Measurements from ENCODE around the gene SNHG17. TPM values are rescaled to one million over a fixed set of nuclear protein-coding genes. Genes with fewer than 3 reads are reported as not detected.

Gene SNHG17
- total RNA-seq, result 100 to 1,000 TPM; 154 to 159 TPM

DNA sequence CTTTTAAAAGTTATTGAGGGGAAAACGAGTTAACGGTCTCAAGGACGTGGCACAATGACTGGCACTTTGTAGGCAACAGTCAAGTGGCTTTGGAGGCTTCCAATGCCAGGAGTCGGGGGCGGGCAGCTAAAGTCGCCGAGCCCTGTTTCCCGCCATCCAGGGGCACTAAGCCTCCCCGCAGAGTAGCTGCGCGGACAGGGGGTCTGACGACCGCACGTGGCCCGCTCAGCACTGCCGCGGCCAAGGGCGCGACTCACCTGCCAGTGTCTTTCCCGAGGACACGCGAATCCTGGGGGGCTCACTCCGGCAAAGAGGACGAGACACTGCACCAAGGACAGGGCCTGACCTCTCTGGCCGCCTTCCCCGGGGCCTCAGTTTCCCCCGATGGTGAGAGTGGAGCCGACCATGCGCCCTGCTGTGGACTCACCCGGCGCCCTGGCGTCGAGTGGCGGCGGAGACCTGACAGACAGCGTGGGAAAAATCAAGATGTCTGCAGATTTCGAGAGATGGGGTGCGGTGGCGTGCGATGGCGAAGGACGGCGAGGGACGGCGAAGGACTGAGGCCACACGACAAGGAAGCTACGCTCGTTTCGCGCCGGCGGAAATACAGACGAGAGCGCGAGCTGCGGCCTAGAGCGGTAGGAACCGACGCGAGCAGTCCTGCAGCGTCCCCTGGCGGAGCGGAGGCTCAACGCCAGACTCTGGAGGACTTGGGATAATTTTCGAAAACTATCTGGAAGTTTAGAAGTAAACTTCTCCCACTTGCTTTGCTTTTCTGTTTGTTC is at the start of gene SNHG17:
SNHG17 (minus strand) TSS at position 559 of the 785 bp plus-strand sequence.
- CTCF ChIA-PET, result interaction anchor here (1.2 to 4.5 kb wide), 7 partner anchors 10 to 398 kb away, joined by 3 to 101 read pairs (median 10); partner anchors contain the start of gene RALGAPB

GRCh38 chr20:38479596-38479995 is 44.5 kb upstream of the SNHG17 start:
- Mint-ChIP-seq H3K9me3 (no peaks in the 10 kb centered on the region), H3K4me1 (ENCODE audit: low read depth) (peaks cover 43% of the 10 kb centered on the region), H3K27ac (no peak overlapping the region), H3K4me3 (no peak overlapping the region), H3K36me3 (ENCODE audit: low read depth) (peaks cover 11% of the 10 kb centered on the region), H3K27me3 (no peaks in the 10 kb centered on the region)
- TF ChIP-seq CTCF (IDR thresholded peaks at IDR 0.05), result no peak
- ChIA-PET CTCF (interaction anchor here (1.6 kb wide), 1 partner anchor 12 kb away, joined by 3 read pairs; no protein-coding TSS in a partner anchor), POLR2A (no interaction called here)
- intact Hi-C loops (cut with micrococcal nuclease), result no loop called here
- no peak for ATAC-seq
- DNase-seq, result no peak

More for the DNA sequence above, at the start of gene SNHG17:
- intact Hi-C loops (cut with micrococcal nuclease), result loop anchor here (2.0 kb wide), 1 partner anchor 38 kb away; the partner anchor contains the start of gene RALGAPB
- Mint-ChIP-seq H3K9me3 (no peaks in the 10 kb centered on the region), H3K36me3 (ENCODE audit: low read depth) (peaks cover 48% of the 10 kb centered on the region), H3K27ac (peak within 1 kb of the TSS; percentile 98), H3K4me1 (ENCODE audit: low read depth) (peaks cover 30% of the 10 kb centered on the region), H3K27me3 (peaks cover 3% of the 10 kb centered on the region), H3K4me3 (peak within 1 kb of the TSS; percentile 96)
- TF ChIP-seq CTCF (IDR thresholded peaks at IDR 0.05), result peak; percentile 99
- DNase-seq (peak; percentile 93), ATAC-seq (peak; percentile 89)
- POLR2A ChIA-PET, result interaction anchor here (0.6 to 12.3 kb wide), 19 partner anchors 12 to 1256 kb away, joined by 3 to 279 read pairs (median 3); partner anchors contain the start of genes MROH8, RALGAPB and RPN2

- Mint-ChIP-seq H3K4me1 (ENCODE audit: low read depth) (peaks cover 54% of the 10 kb centered on the region), H3K27me3 (no peaks in the 10 kb centered on the region), H3K9me3 (no peaks in the 10 kb centered on the region), H3K36me3 (ENCODE audit: low read depth) (peaks cover 11% of the 10 kb centered on the region), H3K4me3 (no peak overlapping the region), H3K27ac (no peak overlapping the region)
- no peak for DNase-seq
- intact Hi-C loops (cut with micrococcal nuclease), result no loop called here
- TF ChIP-seq CTCF (IDR thresholded peaks at IDR 0.05), result no peak
- ATAC-seq, result no peak
- POLR2A ChIA-PET, result interaction anchor here (1.1 to 2.4 kb wide), 2 partner anchors 43 to 45 kb away, joined by 3 to 13 read pairs; partner anchors contain the start of gene SNHG17
- CTCF ChIA-PET, result interaction anchor here (0.6 to 1.6 kb wide), 3 partner anchors 12 to 32 kb away, joined by 3 to 6 read pairs (median 3); no protein-coding TSS in a partner anchor
Measured at GRCh38 chr20:38477747-38478146, 42.6 kb upstream of the SNHG17 start.

DNA sequence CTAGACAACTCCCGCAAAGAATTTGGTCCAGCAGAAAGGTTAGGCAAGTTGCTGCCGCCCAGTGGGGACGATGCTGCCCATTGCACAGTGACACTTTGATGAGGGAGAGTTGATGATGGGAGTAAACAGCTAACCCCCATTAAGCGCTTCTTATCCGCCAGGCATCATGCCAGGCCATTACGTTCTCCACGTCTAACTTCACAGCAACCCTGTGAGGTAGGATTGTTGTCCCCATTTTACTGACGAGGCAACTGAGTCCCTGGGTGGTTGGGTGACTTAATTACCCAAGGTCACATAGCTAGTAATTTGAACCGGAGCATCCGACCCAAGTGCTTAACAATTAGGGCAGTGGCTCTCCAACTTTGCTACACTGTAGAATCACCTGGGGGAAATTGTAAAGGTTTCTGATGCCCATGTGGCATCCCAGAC is 38.3 kb upstream of the SNHG17 start:
- TF ChIP-seq CTCF (IDR thresholded peaks at IDR 0.05), result no peak
- ATAC-seq, result no peak
- Mint-ChIP-seq H3K4me1 (ENCODE audit: low read depth) (peaks cover 48% of the 10 kb centered on the region), H3K4me3 (peak overlapping the region; percentile 80), H3K36me3 (ENCODE audit: low read depth) (peaks cover 4% of the 10 kb centered on the region), H3K27ac (peak overlapping the region; percentile 65), H3K27me3 (no peaks in the 10 kb centered on the region), H3K9me3 (no peaks in the 10 kb centered on the region)
- DNase-seq, result no peak
- ChIA-PET CTCF (interaction anchor here (1.4 to 3.9 kb wide), 7 partner anchors 13 to 79 kb away, joined by 3 to 35 read pairs (median 8); partner anchors contain the start of gene SNHG17), POLR2A (interaction anchor here (0.9 to 5.6 kb wide), 8 partner anchors 11 to 49 kb away, joined by 3 to 47 read pairs (median 4); partner anchors contain the start of gene SNHG17)
- intact Hi-C loops (cut with micrococcal nuclease), result loop anchor here (2.0 kb wide), 1 partner anchor 39 kb away; the partner anchor contains the start of gene SNHG17
